PFSK-1 (cell line): ENCODE data around the gene RPL12.

Experiments
- FOXP2 ChIP-seq: optimal IDR thresholded peaks from 2 replicates; pipeline ENCODE3; 2011; ENCODE audit warnings: borderline replicate concordance, control low read depth, inconsistent platforms; ENCODE audit not compliant: insufficient read depth; ENCODE audit errors: extremely low read length, extremely low read depth
- POLR2AphosphoS5 ChIP-seq: IDR thresholded peaks from 2 replicates; pipeline ENCODE4 v1.6.1; 2012; ENCODE audit warnings: low read depth, mild to moderate bottlenecking, control low read depth, low read length, moderate library complexity
- REST ChIP-seq, 2 experiments: IDR thresholded peaks; 2 replicates each; pipeline versions ENCODE4 v1.6.1 to v1.8.0; 2011 to 2012; ENCODE audit warnings: low read depth in 2 of 2, low read length in 2 of 2, control low read depth in 1 of 2, inconsistent platforms in 1 of 2, mild to moderate bottlenecking in 1 of 2, moderate library complexity in 1 of 2; ENCODE audit not compliant: insufficient read depth in 1 of 2
- TAF1 ChIP-seq: IDR thresholded peaks from 2 replicates; pipeline ENCODE4 v1.6.1; 2012; ENCODE audit warnings: low read length, control low read depth, borderline replicate concordance; ENCODE audit not compliant: insufficient read depth

- TF ChIP-seq POLR2AphosphoS5 (no peak), TAF1 (no peak), REST (IDR thresholded peaks at IDR 0.05; ENCODE audit: insufficient read depth in 1 of 2, low read depth in 2 of 2, low read length in 2 of 2) (no peak), FOXP2 (no peak)
These were observed 48.7 kb downstream of the RPL12 start for GRCh38 chr9:127402401-127403090.
